ENCODE measurements around the gene ACOXL.

ACOXL gene

GRCh38 chr2:111017909-111018308 is 285.5 kb downstream of the ACOXL start:
- Histone ChIP-seq H3K27me3 (ENCODE audit: insufficient read depth, low read length) (no peaks in the 10 kb centered on the region; the same call in 1 of the 2 replicates), H3K4me1 (ENCODE audit: insufficient read depth, low read length, severe bottlenecking) (no peaks in the 10 kb centered on the region), H3K9ac (ENCODE audit: low read length) (no peak overlapping the region), H3K9me3 (ENCODE audit: low read length) (no peaks in the 10 kb centered on the region), H3K9me2 (ENCODE audit: low read depth, low read length) (no peaks in the 10 kb centered on the region), H3K4me2 (ENCODE audit: low read length) (no peak overlapping the region), H3K79me2 (ENCODE audit: insufficient read depth, low read length) (no peaks in the 10 kb centered on the region), H3F3A (ENCODE audit: insufficient read depth, low read length) (no peaks in the 10 kb centered on the region), H3K27ac (ENCODE audit: low read depth, low read length, poor library complexity, severe bottlenecking) (no peak overlapping the region), H3K4me3 (ENCODE audit: low read depth, low read length, poor library complexity, severe bottlenecking) (no peak overlapping the region), H3K36me3 (ENCODE audit: insufficient read depth, low read length) (no peaks in the 10 kb centered on the region), H2AFZ (ENCODE audit: low read length) (no peak overlapping the region), H4K20me1 (ENCODE audit: insufficient read depth, low read length) (no peaks in the 10 kb centered on the region)
- TF ChIP-seq EZH2 (IDR thresholded peaks at IDR 0.05; ENCODE audit: borderline replicate concordance, low read length) (no peak), CTCF (IDR thresholded peaks at IDR 0.05; ENCODE audit: low read length) (no peak)

- Histone ChIP-seq H3K4me2 (ENCODE audit: low read length) (no peak overlapping the region), H3K27me3 (ENCODE audit: insufficient read depth, low read length) (no peaks in the 10 kb centered on the region; the same call in 1 of the 2 replicates), H3K4me3 (ENCODE audit: low read depth, low read length, poor library complexity, severe bottlenecking) (no peak overlapping the region), H3K36me3 (ENCODE audit: insufficient read depth, low read length) (no peaks in the 10 kb centered on the region), H2AFZ (ENCODE audit: low read length) (no peak overlapping the region), H3K9me2 (ENCODE audit: low read depth, low read length) (no peaks in the 10 kb centered on the region), H3K9ac (ENCODE audit: low read length) (no peak overlapping the region), H3K4me1 (ENCODE audit: insufficient read depth, low read length, severe bottlenecking) (no peaks in the 10 kb centered on the region), H4K20me1 (ENCODE audit: insufficient read depth, low read length) (no peaks in the 10 kb centered on the region), H3K9me3 (ENCODE audit: low read length) (no peaks in the 10 kb centered on the region), H3K79me2 (ENCODE audit: insufficient read depth, low read length) (no peaks in the 10 kb centered on the region), H3F3A (ENCODE audit: insufficient read depth, low read length) (no peaks in the 10 kb centered on the region), H3K27ac (ENCODE audit: low read depth, low read length, poor library complexity, severe bottlenecking) (no peak overlapping the region)
- TF ChIP-seq CTCF (IDR thresholded peaks at IDR 0.05; ENCODE audit: low read length) = no peak
- TF ChIP-seq EZH2 (IDR thresholded peaks at IDR 0.05; ENCODE audit: borderline replicate concordance, low read length) = no peak
Measured at GRCh38 chr2:111019381-111019780, 287.0 kb downstream of the ACOXL start.

DNA sequence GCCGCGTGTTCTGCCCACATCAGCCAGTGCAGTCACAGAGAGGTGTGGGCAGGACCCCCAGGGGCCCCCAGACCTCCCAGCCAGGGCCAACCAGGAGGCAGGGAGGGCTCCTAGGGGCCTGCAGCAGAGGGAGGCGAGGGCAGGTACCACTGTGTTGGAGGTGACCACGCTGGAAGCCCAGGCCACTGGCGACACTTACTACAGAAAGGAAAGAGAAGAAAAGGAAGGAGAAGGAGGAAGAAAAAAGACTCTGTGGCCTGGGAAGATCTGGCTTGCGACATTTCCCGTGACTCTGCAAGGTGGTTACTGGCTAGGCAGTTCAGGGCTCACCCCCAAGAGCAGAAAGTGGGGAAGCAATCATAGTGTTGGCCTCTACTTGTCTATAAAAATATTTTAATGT is 290.3 kb downstream of the ACOXL start:
- H3K4me3 ChIP-seq (ENCODE audit: low read depth, low read length, poor library complexity, severe bottlenecking) = no peak overlapping the region
- no peaks in the 10 kb centered on the region for H3K36me3 ChIP-seq (ENCODE audit: insufficient read depth, low read length)
- H3K27me3 ChIP-seq (ENCODE audit: insufficient read depth, low read length) = peaks cover under 1% of the 10 kb centered on the region; the same call in 1 of the 2 replicates

More for the DNA sequence above, 290.3 kb downstream of the ACOXL start:
- Histone ChIP-seq H3K9ac (ENCODE audit: low read length) (no peak overlapping the region), H3F3A (ENCODE audit: insufficient read depth, low read length) (no peaks in the 10 kb centered on the region), H3K4me2 (ENCODE audit: low read length) (no peak overlapping the region), H3K9me3 (ENCODE audit: low read length) (no peaks in the 10 kb centered on the region), H3K9me2 (ENCODE audit: low read depth, low read length) (no peaks in the 10 kb centered on the region), H3K4me1 (ENCODE audit: insufficient read depth, low read length, severe bottlenecking) (no peaks in the 10 kb centered on the region), H3K79me2 (ENCODE audit: insufficient read depth, low read length) (no peaks in the 10 kb centered on the region), H2AFZ (ENCODE audit: low read length) (no peak overlapping the region), H3K27ac (ENCODE audit: low read depth, low read length, poor library complexity, severe bottlenecking) (no peak overlapping the region), H4K20me1 (ENCODE audit: insufficient read depth, low read length) (no peaks in the 10 kb centered on the region)
- no peak for TF ChIP-seq EZH2 (IDR thresholded peaks at IDR 0.05; ENCODE audit: borderline replicate concordance, low read length)
- TF ChIP-seq CTCF (IDR thresholded peaks at IDR 0.05; ENCODE audit: low read length) = no peak
